ENCODE measurements around the gene LYRM2.

DNA sequence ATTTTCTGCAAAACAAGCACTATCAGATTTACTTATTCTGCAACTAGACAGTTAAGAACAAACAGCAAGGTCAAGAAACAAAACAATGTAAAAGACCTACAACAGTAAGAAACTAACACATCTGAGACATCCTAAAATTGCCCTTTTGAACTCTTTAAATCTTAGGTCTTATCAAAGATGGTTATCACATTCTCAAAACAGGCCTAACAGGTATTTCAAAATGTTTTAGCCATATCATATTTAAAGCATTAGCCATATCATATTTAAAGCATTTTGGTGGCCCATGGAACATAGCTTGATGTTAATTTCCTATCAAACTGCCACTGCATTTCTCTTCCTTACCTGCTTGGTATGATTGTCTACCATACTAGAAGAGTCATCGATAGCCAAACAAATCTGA, 11.1 kb upstream of the LYRM2 start:
- TF ChIP-seq, protein P1, sequence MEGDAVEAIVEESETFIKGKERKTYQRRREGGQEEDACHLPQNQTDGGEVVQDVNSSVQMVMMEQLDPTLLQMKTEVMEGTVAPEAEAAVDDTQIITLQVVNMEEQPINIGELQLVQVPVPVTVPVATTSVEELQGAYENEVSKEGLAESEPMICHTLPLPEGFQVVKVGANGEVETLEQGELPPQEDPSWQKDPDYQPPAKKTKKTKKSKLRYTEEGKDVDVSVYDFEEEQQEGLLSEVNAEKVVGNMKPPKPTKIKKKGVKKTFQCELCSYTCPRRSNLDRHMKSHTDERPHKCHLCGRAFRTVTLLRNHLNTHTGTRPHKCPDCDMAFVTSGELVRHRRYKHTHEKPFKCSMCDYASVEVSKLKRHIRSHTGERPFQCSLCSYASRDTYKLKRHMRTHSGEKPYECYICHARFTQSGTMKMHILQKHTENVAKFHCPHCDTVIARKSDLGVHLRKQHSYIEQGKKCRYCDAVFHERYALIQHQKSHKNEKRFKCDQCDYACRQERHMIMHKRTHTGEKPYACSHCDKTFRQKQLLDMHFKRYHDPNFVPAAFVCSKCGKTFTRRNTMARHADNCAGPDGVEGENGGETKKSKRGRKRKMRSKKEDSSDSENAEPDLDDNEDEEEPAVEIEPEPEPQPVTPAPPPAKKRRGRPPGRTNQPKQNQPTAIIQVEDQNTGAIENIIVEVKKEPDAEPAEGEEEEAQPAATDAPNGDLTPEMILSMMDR (IDR thresholded peaks at IDR 0.05; ENCODE audit: insufficient read depth, low read length, poor library complexity, severe bottlenecking), result no peak
- no peak for TF ChIP-seq EZH2phosphoT487 (conservative IDR thresholded peaks at IDR 0.05; ENCODE audit: low read length)

Data from SU-DHL-6 (cell line).